ENCODE data around the gene ODAD3.
A peak's percentile ranks its signal among the peaks of the same experiment; 100 is the strongest.
"Not testable (repeated sequence)": the region's sequence is repeated elsewhere in the genome, so short reads cannot be mapped to it uniquely, and the experiment has no call there.

The ODAD3 gene

DNA sequence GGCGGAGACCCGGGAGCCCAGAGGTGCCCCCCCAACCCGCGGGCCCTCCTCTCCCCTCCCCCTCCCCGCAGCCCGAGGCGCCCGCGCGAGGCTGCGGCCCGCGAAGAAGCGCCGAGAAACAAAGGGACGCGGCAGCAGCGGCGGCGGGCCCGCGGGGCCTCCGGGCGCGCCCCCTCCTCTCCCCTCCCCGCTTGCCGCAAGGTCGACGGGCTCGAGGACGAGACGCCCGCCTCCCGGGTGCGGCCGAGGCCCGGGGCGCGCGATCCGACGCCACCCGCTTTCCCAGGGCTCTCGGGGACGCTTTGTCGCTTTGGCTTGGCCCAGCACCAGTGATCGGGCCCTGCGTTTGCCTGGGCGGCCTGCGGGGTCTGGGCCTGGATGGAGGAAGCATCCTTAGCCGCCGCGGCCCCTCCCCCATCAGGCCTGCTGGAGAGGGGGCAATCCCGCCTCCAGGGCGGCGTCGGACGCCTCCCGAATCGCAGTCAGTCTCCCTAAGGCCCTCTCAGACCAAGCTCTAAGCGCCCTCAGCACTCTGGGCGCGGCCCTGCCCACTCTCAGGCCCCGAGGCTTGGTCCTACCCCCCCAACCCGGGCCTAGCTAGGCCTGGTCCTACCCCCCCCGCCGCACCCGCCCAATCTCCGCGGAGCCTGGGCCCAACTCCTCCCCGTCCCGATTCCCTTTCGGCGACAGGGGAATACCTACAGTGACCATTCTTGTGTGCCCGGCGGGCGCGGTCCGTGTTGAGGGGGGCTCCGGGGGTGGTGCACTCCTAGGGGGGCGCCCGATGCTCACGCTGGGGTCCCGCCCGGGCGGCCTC, 45.2 kb upstream of the ODAD3 start:
- POLR2A ChIA-PET: no interaction called here
- TF ChIP-seq CTCF (IDR thresholded peaks at IDR 0.05; ENCODE audit: control extremely low read depth, extremely low read depth, low read depth, missing control alignments): no peak
- CTCF ChIA-PET: interaction anchor here (1.8 to 3.1 kb wide), 2 partner anchors 13 to 99 kb away, joined by 4 to 28 read pairs; no protein-coding TSS in a partner anchor
- DNase-seq (ENCODE audit: extremely low spot score): no peak

GRCh38 chr19:11479090-11479897, 44.4 kb upstream of the ODAD3 start:
- peak; percentile 56 for DNase-seq (ENCODE audit: extremely low spot score)
- ChIA-PET POLR2A (no interaction called here), CTCF (interaction anchor here (1.8 kb wide), 1 partner anchor 12 kb away, joined by 4 read pairs; no protein-coding TSS in a partner anchor)
- TF ChIP-seq CTCF (IDR thresholded peaks at IDR 0.05; ENCODE audit: control extremely low read depth, extremely low read depth, low read depth, missing control alignments): no peak

DNA sequence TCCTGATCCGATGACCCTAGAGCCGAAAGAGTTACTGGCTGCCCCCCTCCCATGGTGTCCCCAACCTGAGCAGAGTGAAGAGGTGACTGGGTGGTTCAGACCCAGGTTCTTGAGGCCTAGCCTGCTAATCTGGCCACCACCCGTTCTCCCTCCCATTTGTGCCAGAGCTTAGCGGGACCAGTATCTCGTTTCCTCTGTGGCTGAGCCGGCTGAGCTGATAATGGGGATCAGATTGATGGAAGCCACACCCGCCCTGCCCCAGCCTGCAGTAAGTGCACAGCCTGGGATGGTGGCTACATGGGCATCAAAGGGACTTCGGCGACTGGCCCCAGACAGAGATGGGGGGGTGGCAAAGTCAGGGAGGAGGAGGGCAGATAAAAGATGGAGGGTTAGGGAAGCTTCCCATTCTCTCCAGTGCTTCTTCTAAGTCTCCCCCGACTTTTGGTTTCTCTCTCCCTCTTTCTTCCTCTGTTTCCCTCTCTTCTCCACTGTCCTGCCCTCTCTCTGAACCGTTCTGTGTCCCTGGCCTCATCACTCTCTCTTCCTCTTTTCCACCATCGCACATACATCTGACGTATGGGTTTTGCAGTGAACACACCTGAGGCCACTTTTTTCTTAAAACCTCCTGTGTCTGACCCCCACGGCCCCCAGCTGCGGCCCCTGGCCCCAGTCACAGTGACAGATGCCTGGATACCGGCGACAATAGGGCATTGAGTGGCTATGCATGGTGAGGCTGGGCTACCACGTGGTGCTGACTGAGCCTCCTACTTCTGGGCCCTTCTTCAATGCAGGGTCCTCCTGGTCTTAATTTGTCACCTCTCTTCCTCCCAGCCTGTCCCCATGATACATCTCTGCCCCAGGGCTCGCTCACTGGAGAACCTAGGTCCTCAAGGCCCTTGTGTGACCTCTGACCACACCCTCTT, 43.5 kb upstream of the ODAD3 start:
- TF ChIP-seq CTCF (IDR thresholded peaks at IDR 0.05; ENCODE audit: control extremely low read depth, extremely low read depth, low read depth, missing control alignments): no peak
- ChIA-PET POLR2A (no interaction called here), CTCF (interaction anchor here (1.8 kb wide), 1 partner anchor 11 kb away, joined by 4 read pairs; no protein-coding TSS in a partner anchor)
- DNase-seq (ENCODE audit: extremely low spot score): no peak

DNA sequence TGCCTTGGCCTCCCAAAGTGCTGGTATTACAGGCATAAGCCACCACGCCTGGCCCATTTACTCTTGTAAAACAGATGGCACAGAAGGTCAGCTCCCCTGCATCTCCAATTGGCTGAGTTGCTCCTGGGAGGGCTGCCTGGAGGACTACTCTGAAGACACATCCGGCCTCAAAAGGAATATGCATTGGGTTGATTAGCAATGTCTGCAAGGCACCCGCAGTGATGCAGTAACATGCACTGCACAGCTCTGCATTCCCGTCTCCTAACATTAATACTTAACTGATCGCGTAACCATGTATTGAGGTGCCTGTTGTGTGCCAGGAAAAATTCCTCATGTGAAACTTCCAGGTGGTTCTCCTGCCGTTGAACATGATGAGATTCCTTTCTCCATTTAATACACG, 40.9 kb upstream of the ODAD3 start:
- ChIA-PET POLR2A (no interaction called here), CTCF (interaction anchor here (1.1 kb wide), 1 partner anchor 24 kb away, joined by 3 read pairs; no protein-coding TSS in a partner anchor)
- TF ChIP-seq CTCF (IDR thresholded peaks at IDR 0.05; ENCODE audit: control extremely low read depth, extremely low read depth, low read depth, missing control alignments): no peak
- no peak for DNase-seq (ENCODE audit: extremely low spot score)

- ChIA-PET POLR2A (interaction anchor here (0.7 kb wide), 1 partner anchor 70 kb away, joined by 4 read pairs; no protein-coding TSS in a partner anchor), CTCF (interaction anchor here (1.1 to 2.0 kb wide), 2 partner anchors 15 to 24 kb away, joined by 3 to 4 read pairs; no protein-coding TSS in a partner anchor)
- not testable (repeated sequence) for DNase-seq (ENCODE audit: extremely low spot score)
Measured at GRCh38 chr19:11475343-11475742, 40.4 kb upstream of the ODAD3 start.

GRCh38 chr19:11473725-11474124, 38.8 kb upstream of the ODAD3 start:
- no peak for DNase-seq (ENCODE audit: extremely low spot score)
- TF ChIP-seq CTCF (IDR thresholded peaks at IDR 0.05; ENCODE audit: control extremely low read depth, extremely low read depth, low read depth, missing control alignments): no peak
- POLR2A ChIA-PET: interaction anchor here (0.6 kb wide), 1 partner anchor 1028 kb away, joined by 4 read pairs; no protein-coding TSS in a partner anchor
- CTCF ChIA-PET: interaction anchor here (1.1 to 2.9 kb wide), 4 partner anchors 9 to 230 kb away, joined by 3 to 15 read pairs (median 4); no protein-coding TSS in a partner anchor

- DNase-seq (ENCODE audit: extremely low spot score): not testable (repeated sequence)
- CTCF ChIA-PET: interaction anchor here (1.2 to 2.6 kb wide), 2 partner anchors 11 to 14 kb away, joined by 4 to 13 read pairs; no protein-coding TSS in a partner anchor
- POLR2A ChIA-PET: interaction anchor here (0.6 kb wide), 1 partner anchor 1148 kb away, joined by 4 read pairs; no protein-coding TSS in a partner anchor
Measured at GRCh38 chr19:11468266-11468845, 33.4 kb upstream of the ODAD3 start.
